ENCODE measurements around the gene TMEM30B.

The TMEM30B gene, protein sequence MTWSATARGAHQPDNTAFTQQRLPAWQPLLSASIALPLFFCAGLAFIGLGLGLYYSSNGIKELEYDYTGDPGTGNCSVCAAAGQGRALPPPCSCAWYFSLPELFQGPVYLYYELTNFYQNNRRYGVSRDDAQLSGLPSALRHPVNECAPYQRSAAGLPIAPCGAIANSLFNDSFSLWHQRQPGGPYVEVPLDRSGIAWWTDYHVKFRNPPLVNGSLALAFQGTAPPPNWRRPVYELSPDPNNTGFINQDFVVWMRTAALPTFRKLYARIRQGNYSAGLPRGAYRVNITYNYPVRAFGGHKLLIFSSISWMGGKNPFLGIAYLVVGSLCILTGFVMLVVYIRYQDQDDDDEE

DNA sequence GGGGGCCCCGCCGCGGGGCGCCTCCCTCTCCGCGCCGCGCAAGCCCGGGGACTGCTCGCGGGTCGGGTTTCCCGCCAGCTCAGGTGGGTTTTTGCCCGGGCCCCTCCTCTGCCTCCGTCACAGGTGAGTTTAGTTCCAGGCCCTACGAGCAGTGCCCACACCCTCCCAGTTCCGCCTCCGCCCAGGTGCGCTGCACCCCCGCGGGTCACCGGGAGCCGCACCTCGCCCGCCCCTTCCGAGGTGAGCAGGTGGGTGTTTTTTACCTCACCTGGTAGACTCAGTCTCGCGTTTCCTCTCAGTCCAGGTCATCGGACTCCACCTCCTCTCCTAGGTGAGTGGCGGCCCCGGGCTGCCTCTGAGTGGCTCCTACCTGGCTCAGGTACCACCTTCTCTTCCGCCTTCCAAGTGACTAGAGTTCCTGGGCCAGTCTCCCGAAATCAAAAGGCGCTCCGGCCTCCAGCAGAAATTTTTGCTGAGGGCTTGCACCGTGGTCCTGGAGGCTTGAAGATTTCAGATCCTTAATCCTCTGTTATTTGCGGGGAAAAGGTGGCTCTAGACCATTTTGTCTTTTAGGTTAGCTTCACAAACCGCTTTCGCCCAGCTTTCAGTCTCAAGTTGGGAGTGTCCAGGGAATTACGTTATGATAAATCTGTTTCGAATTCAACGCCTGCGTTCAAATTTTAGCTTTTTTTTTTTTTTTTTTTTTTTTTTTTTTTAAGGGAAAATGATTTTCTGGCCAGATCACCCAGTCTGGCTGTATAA, at the start of gene TMEM30B:
TSS of gene TMEM30B (minus strand) at position 153 of the 762 bp plus-strand sequence. CDS start 191 bp downstream, outside the sequence.
- DNase-seq (ENCODE audit: low read depth in 2 of 2), result no peak
- TF ChIP-seq, protein P1, sequence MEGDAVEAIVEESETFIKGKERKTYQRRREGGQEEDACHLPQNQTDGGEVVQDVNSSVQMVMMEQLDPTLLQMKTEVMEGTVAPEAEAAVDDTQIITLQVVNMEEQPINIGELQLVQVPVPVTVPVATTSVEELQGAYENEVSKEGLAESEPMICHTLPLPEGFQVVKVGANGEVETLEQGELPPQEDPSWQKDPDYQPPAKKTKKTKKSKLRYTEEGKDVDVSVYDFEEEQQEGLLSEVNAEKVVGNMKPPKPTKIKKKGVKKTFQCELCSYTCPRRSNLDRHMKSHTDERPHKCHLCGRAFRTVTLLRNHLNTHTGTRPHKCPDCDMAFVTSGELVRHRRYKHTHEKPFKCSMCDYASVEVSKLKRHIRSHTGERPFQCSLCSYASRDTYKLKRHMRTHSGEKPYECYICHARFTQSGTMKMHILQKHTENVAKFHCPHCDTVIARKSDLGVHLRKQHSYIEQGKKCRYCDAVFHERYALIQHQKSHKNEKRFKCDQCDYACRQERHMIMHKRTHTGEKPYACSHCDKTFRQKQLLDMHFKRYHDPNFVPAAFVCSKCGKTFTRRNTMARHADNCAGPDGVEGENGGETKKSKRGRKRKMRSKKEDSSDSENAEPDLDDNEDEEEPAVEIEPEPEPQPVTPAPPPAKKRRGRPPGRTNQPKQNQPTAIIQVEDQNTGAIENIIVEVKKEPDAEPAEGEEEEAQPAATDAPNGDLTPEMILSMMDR (IDR thresholded peaks at IDR 0.05; ENCODE audit: low read depth, low read length), result no peak
- H3K4me3 ChIP-seq (replicated peaks in 1 of 2; ENCODE audit: low read depth in 2 of 2, low read length in 2 of 2), result peak within 1 kb of the TSS in 1 of 2 donors; percentile 30

DNA sequence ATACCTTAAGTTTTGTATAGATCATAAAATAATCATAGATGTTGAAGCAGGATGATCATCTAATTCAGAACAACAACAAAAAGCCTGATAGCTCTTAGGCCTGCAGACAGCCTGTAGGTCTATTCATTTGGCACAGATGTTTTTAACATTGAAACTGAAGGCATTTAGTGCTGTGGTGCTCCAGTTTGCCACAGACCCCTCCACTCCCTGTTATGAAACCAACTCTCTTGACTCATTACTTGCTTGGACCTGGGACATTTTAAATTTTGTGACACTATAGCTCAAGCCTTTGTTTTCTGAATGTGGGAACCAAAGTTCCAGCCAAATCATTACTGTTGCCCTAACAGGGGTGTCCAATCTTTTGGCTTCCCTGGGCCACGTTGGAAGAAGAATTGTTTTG, 49.4 kb upstream of the TMEM30B start:
- H3K4me3 ChIP-seq (replicated peaks in 1 of 2; ENCODE audit: low read depth in 2 of 2, low read length in 2 of 2), result no peak overlapping the region
- TF ChIP-seq, protein P1 (IDR thresholded peaks at IDR 0.05; ENCODE audit: low read depth, low read length), result no peak
- no peak for DNase-seq (ENCODE audit: low read depth in 2 of 2)

DNA sequence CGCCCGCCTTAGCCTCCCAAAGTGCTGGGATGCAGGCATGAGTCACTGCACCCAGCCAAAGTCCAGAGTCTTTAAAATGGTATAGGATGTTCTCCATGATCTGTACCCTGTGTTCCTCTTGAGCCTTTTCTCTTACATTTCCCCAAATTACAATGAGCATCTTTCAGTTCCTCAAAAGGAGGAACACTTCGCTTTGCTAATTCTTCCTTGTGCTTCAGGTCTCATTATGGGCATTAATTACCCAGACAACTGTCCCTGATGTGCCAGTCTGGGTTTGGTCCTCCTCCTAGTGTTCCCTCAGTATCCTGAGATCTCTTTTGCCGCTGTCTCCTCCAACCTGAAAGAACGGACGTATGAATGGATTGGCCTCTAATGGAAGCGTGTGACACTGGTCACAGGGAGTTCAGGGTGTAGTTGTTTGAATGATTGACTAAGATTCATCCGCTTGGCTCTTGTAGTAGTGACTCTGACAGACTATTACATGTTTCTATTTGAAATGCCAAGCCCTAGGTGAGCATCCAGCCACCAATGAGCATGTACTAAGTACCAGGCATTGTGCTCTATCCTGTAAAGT, 48.4 kb upstream of the TMEM30B start:
- H3K4me3 ChIP-seq (replicated peaks in 1 of 2; ENCODE audit: low read depth in 2 of 2, low read length in 2 of 2), result no peak overlapping the region
- no peak for DNase-seq (ENCODE audit: low read depth in 2 of 2)
- TF ChIP-seq, protein P1 (IDR thresholded peaks at IDR 0.05; ENCODE audit: low read depth, low read length), result no peak

DNA sequence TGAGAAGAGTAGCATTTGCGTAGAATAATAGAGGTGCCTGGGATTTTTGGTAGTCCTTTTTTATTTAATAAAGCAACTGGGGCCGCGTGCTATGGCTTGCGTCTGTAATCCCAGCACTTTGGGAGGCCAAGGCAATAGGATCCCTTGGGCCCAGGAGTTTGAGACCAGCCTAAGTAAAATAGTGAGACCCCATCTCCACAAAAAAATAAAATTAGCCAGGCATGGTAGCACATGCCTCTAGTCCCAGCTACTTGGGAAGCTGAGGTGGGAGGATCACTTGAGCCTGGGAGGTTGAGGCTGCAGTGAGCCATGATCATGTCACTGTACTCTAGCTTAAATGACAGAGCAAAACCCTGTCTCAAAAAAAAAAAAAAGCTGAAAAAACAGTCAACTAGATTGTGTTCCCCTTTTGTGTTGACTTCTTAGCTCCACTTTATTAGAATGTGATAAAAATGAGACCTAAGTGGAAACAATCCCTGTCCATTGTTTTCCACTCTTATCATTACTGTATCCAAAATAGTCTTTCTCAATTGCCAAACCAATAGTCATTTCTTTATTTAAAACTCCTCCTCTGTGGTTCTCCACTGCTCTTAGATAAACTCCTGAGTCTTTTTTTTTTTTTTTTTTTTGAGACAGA, 47.6 kb upstream of the TMEM30B start:
- TF ChIP-seq, protein P1 (IDR thresholded peaks at IDR 0.05; ENCODE audit: low read depth, low read length), result no peak
- H3K4me3 ChIP-seq (replicated peaks in 1 of 2; ENCODE audit: low read depth in 2 of 2, low read length in 2 of 2), result no peak overlapping the region
- no peak for DNase-seq (ENCODE audit: low read depth in 2 of 2)

DNA sequence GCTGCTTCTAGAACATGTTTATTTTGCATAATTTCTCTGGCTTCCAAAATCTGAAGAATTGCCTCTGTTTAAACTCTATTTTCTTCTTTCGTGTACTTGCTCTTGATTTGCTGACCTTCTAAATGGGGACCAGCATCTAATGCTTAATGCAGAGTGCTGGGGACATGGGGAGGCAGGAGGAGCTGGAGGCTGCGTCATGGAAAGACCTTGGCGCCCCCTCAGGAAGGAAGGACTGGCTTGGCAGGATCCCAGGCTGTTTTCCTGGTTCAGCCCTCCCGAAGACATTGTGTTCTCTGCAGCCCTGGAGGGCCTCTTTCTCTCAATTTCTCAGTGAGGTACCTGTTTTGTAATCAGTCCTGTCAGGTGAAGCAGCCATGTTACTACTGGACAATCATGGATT, 45.7 kb upstream of the TMEM30B start:
- DNase-seq (ENCODE audit: low read depth in 2 of 2), result peak; percentile 62 to 81
- TF ChIP-seq, protein P1 (IDR thresholded peaks at IDR 0.05; ENCODE audit: low read depth, low read length), result no peak
- H3K4me3 ChIP-seq (replicated peaks in 1 of 2; ENCODE audit: low read depth in 2 of 2, low read length in 2 of 2), result no peak overlapping the region

DNA sequence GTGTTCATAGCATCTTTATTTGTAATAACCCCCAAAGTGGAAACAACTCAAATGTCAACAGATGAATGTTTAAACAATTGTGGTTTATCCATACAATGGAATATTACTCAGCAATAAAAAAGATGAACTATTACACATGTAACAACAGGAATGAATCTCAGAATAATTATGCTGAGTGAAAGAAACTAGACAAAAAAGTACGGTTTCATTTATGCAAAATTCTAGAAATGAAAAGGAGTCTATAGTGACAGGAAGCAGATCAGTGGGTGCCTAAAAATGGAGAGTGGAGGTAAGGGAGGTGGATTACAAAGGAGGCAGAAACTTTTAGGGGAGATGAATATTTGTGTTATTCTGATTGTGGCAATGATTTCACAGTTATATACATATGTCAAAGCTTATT, 45.0 kb upstream of the TMEM30B start:
- no peak overlapping the region for H3K4me3 ChIP-seq (replicated peaks in 1 of 2; ENCODE audit: low read depth in 2 of 2, low read length in 2 of 2)
- TF ChIP-seq, protein P1 (IDR thresholded peaks at IDR 0.05; ENCODE audit: low read depth, low read length), result no peak
- DNase-seq (ENCODE audit: low read depth in 2 of 2), result no peak

Measured in cardiac fibroblast (primary cell).